ENCODE measurements around the gene ODAD3. TPM values are rescaled to one million over a fixed set of nuclear protein-coding genes. Genes with fewer than 3 reads are reported as not detected.

The ODAD3 gene
- total RNA-seq, 1 donor: 0.43 TPM

- H3K4me3 ChIP-seq (ENCODE audit: low read depth, low read length): no peak overlapping the region
- TF ChIP-seq CTCF (IDR thresholded peaks at IDR 0.05; ENCODE audit: insufficient read depth, low read depth, low read length): no peak
- DNase-seq (ENCODE audit: low read depth): no peak
These were observed 8.3 kb downstream of the ODAD3 start for GRCh38 chr19:11426656-11427055.

GRCh38 chr19:11425719-11426457, 9.0 kb downstream of the ODAD3 start:
- no peak for DNase-seq (ENCODE audit: low read depth)
- TF ChIP-seq CTCF (IDR thresholded peaks at IDR 0.05; ENCODE audit: insufficient read depth, low read depth, low read length): no peak

GRCh38 chr19:11423791-11424181, 11.1 kb downstream of the ODAD3 start:
- TF ChIP-seq CTCF (IDR thresholded peaks at IDR 0.05; ENCODE audit: insufficient read depth, low read depth, low read length): no peak
- DNase-seq (ENCODE audit: low read depth): no peak

More at GRCh38 chr19:11425719-11426457, 9.0 kb downstream of the ODAD3 start:
- H3K4me3 ChIP-seq (ENCODE audit: low read depth, low read length): no peak overlapping the region

GRCh38 chr19:11423164-11423790, 11.6 kb downstream of the ODAD3 start:
- no peak for DNase-seq (ENCODE audit: low read depth)
- TF ChIP-seq CTCF (IDR thresholded peaks at IDR 0.05; ENCODE audit: insufficient read depth, low read depth, low read length): no peak
- H3K4me3 ChIP-seq (ENCODE audit: low read depth, low read length): no peak overlapping the region

More at GRCh38 chr19:11423791-11424181, 11.1 kb downstream of the ODAD3 start:
- no peak overlapping the region for H3K4me3 ChIP-seq (ENCODE audit: low read depth, low read length)

GRCh38 chr19:11422163-11423065, 12.5 kb downstream of the ODAD3 start:
- TF ChIP-seq CTCF (IDR thresholded peaks at IDR 0.05; ENCODE audit: insufficient read depth, low read depth, low read length): no peak
- DNase-seq (ENCODE audit: low read depth): peak; percentile 65
- peak overlapping the region; percentile 27 for H3K4me3 ChIP-seq (ENCODE audit: low read depth, low read length)

- H3K4me3 ChIP-seq (ENCODE audit: low read depth, low read length): no peak overlapping the region
- no peak for DNase-seq (ENCODE audit: low read depth)
- no peak for TF ChIP-seq CTCF (IDR thresholded peaks at IDR 0.05; ENCODE audit: insufficient read depth, low read depth, low read length)
These were observed 13.4 kb downstream of the ODAD3 start for GRCh38 chr19:11421371-11422098.

All from fibroblast of villous mesenchyme (primary cell).